ENCODE data around the gene SLC26A5.

Gene SLC26A5

GRCh38 chr7:103325744-103326143, 120.3 kb downstream of the SLC26A5 start:
- DNase-seq (ENCODE audit: low read depth) = no peak
- no peak for TF ChIP-seq CTCF (conservative IDR thresholded peaks at IDR 0.05; ENCODE audit: low read depth, low read length)
- no peak overlapping the region for H3K4me3 ChIP-seq (ENCODE audit: low read length)
